H1 (cell line): ENCODE data around the gene PI16. TPM values are rescaled to one million over a fixed set of nuclear protein-coding genes. Genes with fewer than 3 reads are reported as not detected.

Experiments used
- CTCF ChIA-PET: fragments of 300-600 bp; sonication (Branson Sonifier 250); formaldehyde crosslinking; loops from one replicate; lab custom pipeline; 2021; ENCODE audit not compliant: partially characterized antibody; lab: Charles Lee
- POLR2A ChIA-PET: fragments of 300-600 bp; sonication (Branson Sonifier 250); formaldehyde crosslinking; loops from one replicate; lab custom pipeline; 2021; ENCODE audit warnings: inconsistent platforms; ENCODE audit not compliant: partially characterized antibody; lab: Charles Lee
- DNase-seq, 2 experiments: peaks; one replicate each; pipeline versions ENCODE4 v3.0.0 to v3.0.0-alpha.2; 2010 to 2022; ENCODE audit warnings: low spot score in 2 of 2, low read depth in 1 of 2, mixed read lengths in 1 of 2
- FAIRE-seq: peaks from 2 replicates; lab custom pipeline; 2011; peaks lifted over from hg19 to GRCh38; lab: Jason Lieb, UNC
- H2AFZ ChIP-seq: 2 replicates; pipeline ENCODE4 v1.8.1; 2012; ENCODE audit warnings: low read length, inconsistent platforms
- H2AK5ac ChIP-seq: 2 replicates; pipeline ENCODE4 v1.6.1; 2013; ENCODE audit warnings: low read depth, low read length
- H2BK120ac ChIP-seq: replicated peaks from 2 replicates; pipeline ENCODE3; 2013; ENCODE audit warnings: low read depth, low read length, inconsistent platforms
- H2BK12ac ChIP-seq: 2 replicates; pipeline ENCODE4 v1.6.1; 2013; ENCODE audit warnings: low read depth, low read length
- H2BK15ac ChIP-seq: 2 replicates; pipeline ENCODE4 v1.6.1; 2013; ENCODE audit warnings: low read length
- H2BK20ac ChIP-seq: 2 replicates; pipeline ENCODE4 v1.6.1; 2013; ENCODE audit warnings: low read length
- H2BK5ac ChIP-seq: 2 replicates; pipeline ENCODE4 v1.6.1; 2013; ENCODE audit warnings: low read depth, low read length
- H3K14ac ChIP-seq: 2 replicates; pipeline ENCODE4 v1.6.1; 2013; ENCODE audit warnings: inconsistent platforms; ENCODE audit not compliant: insufficient read length
- H3K18ac ChIP-seq: 2 replicates; pipeline ENCODE4 v1.6.1; 2013; ENCODE audit warnings: low read length; ENCODE audit errors: extremely low read depth
- H3K23ac ChIP-seq: 2 replicates; pipeline ENCODE4 v1.6.1; 2013; ENCODE audit warnings: inconsistent platforms; ENCODE audit not compliant: insufficient read length
- H3K23me2 ChIP-seq: 2 replicates; pipeline ENCODE4 v1.6.1; 2013; ENCODE audit warnings: low read depth, low read length
- H3K27ac ChIP-seq: 2 replicates; pipeline ENCODE4 v1.6.1; 2011; ENCODE audit warnings: low read depth, low read length, inconsistent platforms
- H3K27me3 ChIP-seq, 4 experiments: replicated peaks in 1 of 4; 1 replicate in 1 of 4; 2 replicates in 3 of 4; pipeline versions ENCODE4 v1.6.1 to v1.8.1; 2011 to 2013; ENCODE audit warnings: low read length in 3 of 4, mild to moderate bottlenecking in 3 of 4, inconsistent platforms in 2 of 4, mixed read lengths in 2 of 4, moderate library complexity in 1 of 4; ENCODE audit not compliant: control insufficient read depth in 3 of 4, insufficient read depth in 3 of 4; ENCODE audit errors: extremely low read depth in 1 of 4
- H3K36me3 ChIP-seq, 4 experiments: 2 replicates each; pipeline versions ENCODE4 v1.6.1 to v1.8.1; 2011 to 2013; ENCODE audit warnings: mild to moderate bottlenecking in 4 of 4, low read length in 3 of 4, moderate library complexity in 2 of 4, control low read depth in 1 of 4, inconsistent platforms in 1 of 4; ENCODE audit not compliant: insufficient read depth in 4 of 4, control insufficient read depth in 2 of 4
- H3K4ac ChIP-seq: replicated peaks from 2 replicates; pipeline ENCODE3; 2013; ENCODE audit warnings: low read length, low read depth, mixed read lengths, inconsistent platforms; ENCODE audit not compliant: insufficient read length
- H3K4me1 ChIP-seq, 4 experiments: replicated peaks in 1 of 4; 1 replicate in 1 of 4; 2 replicates in 3 of 4; pipeline versions ENCODE4 v1.6.1 to v1.8.1; 2011 to 2013; ENCODE audit warnings: low read length in 3 of 4, inconsistent platforms in 2 of 4, mixed read lengths in 1 of 4; ENCODE audit not compliant: insufficient read depth in 4 of 4, control insufficient read depth in 3 of 4
- H3K4me2 ChIP-seq, 2 experiments: 2 replicates each; pipeline versions ENCODE4 v1.6.1 to v1.8.1; 2011 to 2013; ENCODE audit warnings: low read depth in 2 of 2, low read length in 2 of 2, control low read depth in 1 of 2, inconsistent platforms in 1 of 2, mild to moderate bottlenecking in 1 of 2; ENCODE audit not compliant: insufficient read depth in 1 of 2
- H3K4me3 ChIP-seq, 4 experiments: fragments of 200-600, 300-600 bp in 1 of 4; sonication (generic), shearing (Covaris generic), sonication (Bioruptor Twin) in 1 of 4; 2 replicates each; pipeline versions ENCODE4 v1.5.1 to v1.8.1; 2011 to 2016; ENCODE audit warnings: low read length in 4 of 4, low read depth in 3 of 4, control low read depth in 2 of 4, inconsistent platforms in 2 of 4, mild to moderate bottlenecking in 2 of 4, mixed read lengths in 1 of 4, moderate library complexity in 1 of 4; ENCODE audit not compliant: insufficient read depth in 2 of 4; ENCODE audit errors: extremely low read depth in 1 of 4
- H3K56ac ChIP-seq: replicated peaks from 2 replicates; pipeline ENCODE3; 2013; ENCODE audit warnings: low read depth, mild to moderate bottlenecking, mixed read lengths, low read length, inconsistent platforms; ENCODE audit not compliant: insufficient read length
- H3K79me1 ChIP-seq: 2 replicates; pipeline ENCODE4 v1.6.1; 2013; ENCODE audit warnings: low read depth, low read length, control low read depth
- H3K79me2 ChIP-seq, 2 experiments: 2 replicates each; pipeline versions ENCODE4 v1.6.1 to v1.8.1; 2012 to 2013; ENCODE audit warnings: low read length in 2 of 2, mild to moderate bottlenecking in 2 of 2, inconsistent platforms in 1 of 2; ENCODE audit not compliant: insufficient read depth in 2 of 2, control insufficient read depth in 1 of 2
- H3K9ac ChIP-seq, 4 experiments: replicated peaks in 1 of 4; 1 replicate in 1 of 4; 2 replicates in 3 of 4; pipeline versions ENCODE4 v1.6.1 to v1.8.1; 2011 to 2013; ENCODE audit warnings: low read depth in 3 of 4, low read length in 3 of 4, control low read depth in 2 of 4, mild to moderate bottlenecking in 2 of 4, moderate library complexity in 2 of 4, inconsistent platforms in 1 of 4; ENCODE audit errors: extremely low read depth in 1 of 4
- H3K9me3 ChIP-seq, 2 experiments: 2 replicates each; pipeline versions ENCODE4 v1.6.1 to v1.8.1; 2012 to 2013; ENCODE audit warnings: mild to moderate bottlenecking in 2 of 2, moderate library complexity in 2 of 2, control low read depth in 1 of 2, inconsistent platforms in 1 of 2, low read depth in 1 of 2, low read length in 1 of 2, mixed read lengths in 1 of 2; ENCODE audit not compliant: insufficient read depth in 2 of 2
- H4K20me1 ChIP-seq, 2 experiments: replicated peaks in 1 of 2; 2 replicates each; pipeline versions ENCODE3 to v1.8.1; 2011 to 2013; ENCODE audit warnings: inconsistent platforms in 2 of 2, low read length in 2 of 2, mild to moderate bottlenecking in 1 of 2; ENCODE audit not compliant: insufficient read depth in 2 of 2, control insufficient read depth in 1 of 2
- H4K5ac ChIP-seq: 2 replicates; pipeline ENCODE4 v1.6.1; 2013; ENCODE audit warnings: low read length, low read depth, mixed read lengths, inconsistent platforms; ENCODE audit not compliant: insufficient read length
- H4K8ac ChIP-seq: 2 replicates; pipeline ENCODE4 v1.8.0; 2013; ENCODE audit warnings: mild to moderate bottlenecking, moderate library complexity, low read length, inconsistent platforms; ENCODE audit not compliant: insufficient read depth; ENCODE audit errors: extremely low read depth
- H4K91ac ChIP-seq: replicated peaks from 2 replicates; pipeline ENCODE3; 2013; ENCODE audit warnings: low read length, mixed read lengths, inconsistent platforms; ENCODE audit not compliant: insufficient read length
- ATF2 ChIP-seq: IDR thresholded peaks from 2 replicates; pipeline ENCODE4 v1.6.1; 2012; ENCODE audit warnings: low read length, inconsistent platforms
- BRCA1 ChIP-seq: IDR thresholded peaks from 2 replicates; pipeline ENCODE4 v1.6.1; 2012; ENCODE audit warnings: low read depth, low read length, improper control_type of control experiment
- E2F6 ChIP-seq: IDR thresholded peaks from 2 replicates; pipeline ENCODE4 v1.6.1; 2012; ENCODE audit warnings: inconsistent platforms
- FOSL1 ChIP-seq: IDR thresholded peaks from 2 replicates; pipeline ENCODE4 v1.6.1; 2011; ENCODE audit warnings: mild to moderate bottlenecking, low read depth, low read length, moderate library complexity; ENCODE audit not compliant: insufficient read depth
- NRF1 ChIP-seq: IDR thresholded peaks from 2 replicates; pipeline ENCODE4 v1.6.1; 2011; ENCODE audit warnings: mild to moderate bottlenecking, low read depth, low read length, improper control_type of control experiment
- POLR2A ChIP-seq, 2 experiments: IDR thresholded peaks; 1 replicate in 1 of 2; 2 replicates in 1 of 2; pipeline ENCODE4 v1.6.1; 2011; ENCODE audit warnings: low read depth in 2 of 2, low read length in 2 of 2, mild to moderate bottlenecking in 2 of 2; ENCODE audit errors: control extremely low read depth in 1 of 2
- RBBP5 ChIP-seq: IDR thresholded peaks from 2 replicates; pipeline ENCODE4 v1.7.1; 2012; ENCODE audit warnings: low read depth, mild to moderate bottlenecking, inconsistent platforms, low read length, moderate library complexity, borderline replicate concordance
- SIN3A ChIP-seq, 2 experiments: IDR thresholded peaks in 1 of 2; conservative IDR thresholded peaks in 1 of 2; 2 replicates each; pipeline ENCODE4 v1.6.1; 2011 to 2012; ENCODE audit warnings: low read length in 2 of 2, improper control_type of control experiment in 1 of 2, low read depth in 1 of 2, mild to moderate bottlenecking in 1 of 2
- SP2 ChIP-seq: IDR thresholded peaks from 2 replicates; pipeline ENCODE4 v1.6.1; 2012; ENCODE audit warnings: mild to moderate bottlenecking, low read length, inconsistent platforms
- TAF1 ChIP-seq: IDR thresholded peaks from 2 replicates; pipeline ENCODE4 v1.6.1; 2011; ENCODE audit warnings: mild to moderate bottlenecking, low read depth, low read length
- ZNF274 ChIP-seq: IDR thresholded peaks from 2 replicates; pipeline ENCODE4 v1.7.0; 2012; ENCODE audit warnings: low read length, borderline replicate concordance; ENCODE audit errors: extremely low read depth
- WGBS, 2 experiments: shearing (Covaris generic) in 1 of 2; methylation state at CpG; one replicate each; pipeline versions ENCODE4 v1.1.6 to v1.1.7; 2013 to 2015; ENCODE audit warnings: low lambda C conversion rate in 2 of 2, mixed read lengths in 2 of 2, inconsistent platforms in 1 of 2, low coverage in 1 of 2, missing lambda C conversion rate in 1 of 2; ENCODE audit not compliant: insufficient replicate concordance in 2 of 2, insufficient coverage in 1 of 2, insufficient read length in 1 of 2; ENCODE audit errors: extremely low coverage in 1 of 2, missing lambda C conversion rate in 1 of 2; 5-methylcytosine and 5-hydroxymethylcytosine counted together
- polyA plus RNA-seq, 7 experiments: library from polyadenylated mRNA; depleted of rRNA in 3 of 7; stranded (reverse) in 5 of 7; unstranded in 2 of 7; fragments of >200 nt in 5 of 7; fragments of 200-250 nt in 2 of 7; gene quantifications; 1 replicate in 5 of 7; 2 replicates in 1 of 7; 4 replicates in 1 of 7; pipeline versions ENCODE4 v1.2.1 to v1.2.3, GENCODE V29; 2011 to 2013; ENCODE audit warnings: missing spikeins in 2 of 7, mixed read lengths in 2 of 7
- total RNA-seq: library from RNA; stranded (reverse); fragmentation: NEBNext Ultra II Directional; extraction: Animal tissue kit (Norgen Biotek cat#: 25700); gene quantifications from 2 replicates; pipeline ENCODE4 v1.2.1, GENCODE V29; 2021

PI16 gene
- total and polyA plus RNA-seq, 2 of the 8 experiments (the other 6 are each of a cell fraction or from before 2014, with no cell fraction given) = 0.05 TPM; not detected in 1

- Histone ChIP-seq H3K9me3 (no peaks in the 10 kb centered on the region), H2BK20ac (no peak overlapping the region), H3K4ac (no peak overlapping the region), H3K27me3 (no peaks in the 10 kb centered on the region), H2AK5ac (no peak overlapping the region), H3K23ac (no peak overlapping the region), H2AFZ (no peak overlapping the region), H3K56ac (no peak overlapping the region), H4K20me1 (peaks cover 25 to 35% of the 10 kb centered on the region in 2 experiments), H3K18ac (no peak overlapping the region), H3K79me1 (peaks cover 2% of the 10 kb centered on the region; the same call in 1 of the 2 replicates), H3K4me2 (no peak overlapping the region), H3K4me3 (no peak overlapping the region), H2BK5ac (no peak overlapping the region), H2BK120ac (no peak overlapping the region), H3K4me1 (peaks cover 6 to 13% (median 8%) of the 10 kb centered on the region in 4 experiments), H4K8ac (peak overlapping the region; percentile 18; the same call in 1 of the 2 replicates), H4K91ac (no peak overlapping the region), H2BK15ac (no peak overlapping the region), H3K9ac (no peak overlapping the region), H3K79me2 (peaks cover 0 to 40% of the 10 kb centered on the region in 2 experiments; a peak in 3 of 4 replicates), H3K23me2 (no peaks in the 10 kb centered on the region), H3K27ac (no peak overlapping the region), H2BK12ac (no peak overlapping the region), H3K14ac (no peak overlapping the region), H4K5ac (no peak overlapping the region), H3K36me3 (peaks cover 38 to 67% (median 59%) of the 10 kb centered on the region in 4 experiments)
- POLR2A ChIA-PET = interaction anchor here (0.5 to 1.6 kb wide), 3 partner anchors 9 to 271 kb away, joined by 3 to 5 read pairs (median 3); partner anchors contain the start of gene MTCH1
- no peak for FAIRE-seq
- CTCF ChIA-PET = interaction anchor here (0.6 to 14.9 kb wide), 19 partner anchors 8 to 352 kb away, joined by 3 to 237 read pairs (median 5); partner anchors contain the start of genes C6orf89, MTCH1 and PI16
- 86% methylated on average over 6 of the region's 6 CpGs; no CpG with 5 or more reads in 1 of the 2 experiments for WGBS, 2 experiments
- DNase-seq = no peak
- TF ChIP-seq NRF1 = no peak
- no peak for TF ChIP-seq POLR2A (IDR thresholded peaks at IDR 0.05; ENCODE audit: control extremely low read depth in 1 of 2, low read depth in 2 of 2, low read length in 2 of 2)
- TF ChIP-seq ATF2 = no peak
- TF ChIP-seq ZNF274 = no peak
- TF ChIP-seq TAF1 = no peak
- no peak for TF ChIP-seq BRCA1
- no peak for TF ChIP-seq RBBP5
- no peak for TF ChIP-seq E2F6
- no peak for TF ChIP-seq SIN3A (conservative IDR thresholded peaks at IDR 0.05 in 1 of 2, IDR thresholded peaks at IDR 0.05 in 1 of 2; ENCODE audit: low read depth in 1 of 2, low read length in 2 of 2)
- no peak for TF ChIP-seq FOSL1
- TF ChIP-seq SP2 = no peak
These were observed 22.4 kb downstream of the PI16 start for GRCh38 chr6:36976931-36977330.
